LoVo (cell line): ENCODE results near the gene RALGAPA2.

Source experiments
- DNase-seq: peaks from one replicate; pipeline ENCODE4 v3.0.0-alpha.2; 2016; ENCODE audit warnings: low spot score

The RALGAPA2 gene

DNA sequence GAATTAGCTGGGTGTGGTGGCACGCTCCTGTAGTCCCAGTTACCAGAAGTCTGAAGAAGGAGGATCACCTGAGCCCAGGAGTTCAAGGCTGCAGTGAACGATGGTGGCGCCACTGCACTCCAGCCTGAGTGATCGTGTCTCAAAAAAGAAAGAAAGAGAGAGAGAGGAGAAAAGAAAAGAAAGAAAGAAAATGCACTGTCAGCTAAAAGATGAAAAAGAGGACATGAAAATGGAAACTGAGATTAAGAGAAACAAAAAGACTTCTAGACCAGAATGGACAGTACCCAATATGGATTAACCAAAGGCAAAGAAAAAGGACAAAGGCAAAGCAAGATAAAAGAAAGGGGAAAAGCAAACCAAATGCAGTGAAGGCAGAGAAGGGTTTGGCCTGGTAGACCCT, 9.0 kb upstream of the RALGAPA2 start:
- DNase-seq = no peak

DNA sequence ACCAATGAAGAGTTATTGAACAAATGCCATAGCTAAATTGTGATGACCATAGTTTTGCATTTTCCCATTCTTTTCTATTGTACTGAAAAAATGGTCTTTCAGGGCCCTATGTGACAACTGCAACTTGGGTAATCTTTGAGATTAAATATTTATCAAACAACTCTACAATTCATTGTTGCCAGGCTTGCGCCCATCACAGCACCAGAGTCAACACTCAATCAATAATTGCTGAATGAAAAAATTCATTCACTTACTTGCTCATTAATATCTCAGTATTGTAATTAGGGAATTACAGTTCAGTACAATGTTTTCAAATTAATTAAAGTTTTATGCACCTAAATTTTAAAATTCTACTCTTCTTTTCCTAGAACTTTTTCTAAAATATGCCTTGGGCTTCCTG, 7.7 kb upstream of the RALGAPA2 start:
- no peak for DNase-seq

DNA sequence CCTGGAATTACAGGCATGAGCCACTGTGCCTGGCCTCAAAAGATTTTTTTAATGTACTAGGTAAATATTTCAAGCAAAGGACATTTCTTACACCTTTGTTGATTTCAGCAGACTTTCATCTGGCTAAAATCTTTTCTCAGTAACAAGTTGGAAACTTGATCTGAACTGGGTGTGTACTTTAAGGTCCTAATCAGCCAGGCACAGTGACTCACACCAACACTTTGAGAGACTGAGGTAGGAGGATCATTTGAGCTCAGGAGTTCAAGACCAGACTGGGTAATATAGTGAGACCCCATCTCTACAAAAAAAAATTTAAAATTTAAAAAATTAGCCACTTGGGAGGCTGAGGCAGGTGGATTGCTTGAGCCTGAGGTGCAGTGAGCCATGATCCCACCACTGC, 7.0 kb upstream of the RALGAPA2 start:
- DNase-seq = no peak

DNA sequence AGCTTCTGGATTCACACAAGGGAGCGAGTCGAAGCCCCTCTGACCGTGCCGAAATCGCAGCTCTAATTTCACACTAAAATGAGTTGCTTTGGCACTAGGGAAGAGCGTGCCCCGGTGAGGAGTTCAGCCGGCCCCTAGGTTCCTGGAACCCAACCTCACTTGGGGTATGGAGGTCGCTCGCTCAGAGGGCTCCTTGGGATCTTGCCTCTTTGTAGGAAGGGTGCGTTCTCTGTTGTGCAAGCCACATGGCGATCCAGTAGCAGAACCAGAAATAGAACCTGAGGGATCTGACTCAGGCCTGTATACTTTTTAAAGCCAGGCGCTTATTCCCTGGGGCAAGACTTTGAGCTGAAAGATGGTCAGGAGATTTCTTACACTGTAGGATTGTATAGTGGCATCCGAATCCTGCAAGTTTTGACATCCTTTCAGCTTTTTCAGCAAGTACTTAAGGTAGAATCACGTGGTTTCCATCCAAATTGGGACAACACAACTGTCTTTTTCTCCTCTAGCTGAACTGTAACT, 861 bp upstream of the RALGAPA2 start:
- no peak for DNase-seq

DNA sequence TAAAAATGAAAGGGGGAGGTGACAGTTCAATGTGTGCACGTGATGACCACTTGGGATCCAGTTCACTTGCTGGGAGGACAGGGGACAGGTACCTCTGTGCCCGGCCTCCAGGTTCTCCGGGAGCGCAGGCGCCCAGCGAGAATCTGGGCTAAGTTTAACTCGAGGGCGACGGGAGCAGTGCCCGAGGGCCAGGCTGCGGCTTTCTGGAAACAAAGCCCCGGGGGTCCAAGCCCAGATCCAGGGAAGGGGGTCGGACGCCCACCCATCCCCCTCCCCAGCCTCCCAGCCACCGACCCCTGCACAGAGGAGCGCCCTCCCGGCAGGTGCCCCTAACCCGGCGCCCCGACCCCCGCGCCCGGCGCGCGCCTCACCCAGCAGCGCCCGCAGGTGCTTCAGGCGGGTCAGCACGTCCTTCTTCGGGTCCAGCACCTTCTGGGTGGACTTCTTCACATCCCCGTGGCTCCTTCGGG, 405 bp downstream of the RALGAPA2 start:
- DNase-seq = no peak

DNA sequence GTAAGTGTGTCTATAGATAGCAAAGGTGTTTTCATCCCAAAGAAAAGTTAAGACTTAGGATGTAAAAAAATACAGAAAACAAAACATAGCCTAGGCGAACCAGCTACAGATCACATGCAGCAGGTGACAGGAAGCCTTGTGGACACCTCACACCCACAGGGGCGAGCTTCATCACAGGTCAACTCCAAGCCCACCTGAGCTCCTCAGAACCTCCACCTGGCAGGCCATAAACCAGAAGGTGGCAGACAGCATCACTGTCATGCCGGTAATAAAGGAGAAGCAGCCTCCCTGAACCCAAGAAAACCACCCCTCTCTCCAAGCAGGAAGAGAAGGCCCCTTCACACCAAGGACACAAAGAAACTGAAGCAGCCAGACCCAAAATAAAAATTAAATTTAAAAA, 1.0 kb downstream of the RALGAPA2 start:
- peak; percentile 9 for DNase-seq

DNA sequence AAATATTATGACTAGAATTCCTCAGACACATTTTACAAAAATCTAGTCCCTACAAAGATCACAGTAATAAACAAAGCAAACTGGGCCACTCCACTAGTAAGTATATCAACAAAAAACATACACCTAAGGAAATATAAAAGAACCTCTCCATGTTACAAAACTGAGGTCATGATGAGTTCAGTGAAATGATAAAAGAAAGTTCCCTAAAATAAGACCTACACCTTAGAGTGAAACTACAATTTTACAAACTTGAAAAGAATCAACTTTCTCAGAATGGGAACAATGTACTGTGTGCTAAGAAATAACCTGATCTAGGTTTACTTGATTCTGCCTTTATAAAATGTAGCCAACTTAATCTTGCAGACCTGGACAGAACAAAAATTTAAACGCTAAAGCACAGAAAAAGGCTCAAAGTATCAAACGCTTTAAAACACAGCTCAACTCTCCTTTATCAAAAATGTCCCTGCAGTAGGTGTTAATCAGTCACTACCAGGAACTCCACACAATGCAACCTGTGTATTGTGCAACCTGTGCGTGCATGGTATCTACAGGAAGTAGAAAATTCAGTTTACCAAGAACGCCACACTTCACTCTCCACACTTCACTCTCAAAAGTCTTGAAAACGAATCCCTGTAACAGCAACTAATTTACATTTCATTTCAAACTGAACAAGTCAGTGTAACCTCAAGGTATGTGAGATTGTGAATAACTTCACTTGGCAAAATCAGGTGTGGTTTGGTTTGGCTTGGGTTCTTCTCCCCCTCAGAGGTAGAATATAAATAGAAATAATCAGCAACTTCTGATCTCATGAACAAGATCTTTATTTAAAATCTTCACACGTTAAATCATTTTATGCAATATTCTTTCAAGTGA, 1.8 kb downstream of the RALGAPA2 start:
- peak; percentile 53 for DNase-seq

DNA sequence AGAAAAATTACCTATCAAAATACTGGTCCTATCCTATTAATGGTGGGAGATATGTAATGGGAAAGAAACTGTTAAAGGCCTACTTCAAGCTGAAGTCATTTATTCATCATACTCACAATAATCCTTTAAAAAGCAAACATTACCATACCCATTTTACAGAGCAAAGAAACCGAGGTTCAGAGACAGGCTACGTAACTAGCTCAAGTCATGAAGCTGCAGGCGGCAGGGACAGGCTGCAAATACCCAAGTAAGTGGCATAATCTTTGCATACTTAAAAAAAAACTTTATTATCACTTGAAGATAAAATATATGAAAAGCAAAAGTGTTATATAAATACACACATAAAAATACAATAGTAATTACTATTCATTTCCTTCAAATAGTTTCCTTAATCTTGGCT, 2.6 kb downstream of the RALGAPA2 start:
- DNase-seq = no peak

DNA sequence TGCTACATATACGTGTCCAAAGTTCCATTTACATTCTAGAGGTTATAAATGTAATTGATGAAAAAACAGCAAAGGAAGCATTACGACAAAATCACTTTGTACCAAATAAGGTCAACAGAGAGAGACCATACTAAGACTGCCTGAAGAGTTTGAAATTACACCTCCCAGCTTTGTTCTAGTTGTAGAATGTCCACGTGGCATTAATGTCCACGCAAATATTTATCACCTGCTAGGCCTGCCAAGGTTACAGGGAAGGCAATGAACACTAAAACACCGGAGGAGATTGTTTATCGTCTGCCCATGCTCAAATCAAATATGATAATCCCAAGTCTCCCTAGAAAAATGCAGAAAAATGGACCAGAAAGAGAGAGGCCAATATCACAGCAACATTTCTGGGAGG, 6.2 kb downstream of the RALGAPA2 start:
- DNase-seq = no peak

DNA sequence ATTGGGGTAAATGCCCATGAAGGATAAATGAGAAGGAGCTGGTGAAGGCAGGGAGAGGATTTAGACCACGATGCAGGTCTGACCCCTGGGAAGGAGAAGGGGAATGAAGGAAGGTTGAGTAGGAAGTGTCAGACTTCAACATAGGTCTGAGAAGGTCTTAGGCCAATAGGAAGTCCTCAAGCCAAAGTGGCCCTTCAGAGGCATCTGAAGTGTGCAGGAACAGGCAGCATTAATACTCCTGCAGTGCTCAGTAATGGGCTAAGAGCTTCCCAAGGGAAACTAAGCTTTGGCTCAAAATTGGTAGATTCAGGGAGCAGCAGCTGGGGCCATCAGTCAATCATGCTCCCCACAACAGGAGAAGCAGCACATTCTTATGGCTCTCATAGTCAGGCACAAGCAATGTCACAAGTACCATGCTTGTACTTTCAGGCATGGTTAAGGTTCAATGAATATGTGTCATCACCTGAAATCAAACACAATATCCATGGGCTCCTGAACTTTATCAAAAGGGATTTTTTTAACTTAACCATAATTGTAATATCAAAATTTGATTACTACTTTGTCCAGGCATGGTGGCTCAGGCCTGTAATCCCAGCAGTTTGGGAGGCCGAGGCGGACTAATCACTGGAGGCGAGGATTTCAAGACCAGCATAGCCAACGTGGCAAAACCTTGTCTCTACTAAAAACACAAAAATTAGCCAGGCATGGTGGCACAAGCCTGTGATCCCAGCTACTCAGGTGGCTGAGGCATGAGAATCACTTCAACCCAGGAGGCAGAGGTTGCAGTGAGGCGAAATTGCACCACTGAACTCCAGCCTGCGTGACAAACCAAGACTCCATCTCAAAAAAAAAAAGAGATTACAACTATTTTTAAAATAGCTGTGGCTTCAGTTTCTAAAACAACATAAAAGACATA, 9.9 kb downstream of the RALGAPA2 start:
- DNase-seq = no peak

DNA sequence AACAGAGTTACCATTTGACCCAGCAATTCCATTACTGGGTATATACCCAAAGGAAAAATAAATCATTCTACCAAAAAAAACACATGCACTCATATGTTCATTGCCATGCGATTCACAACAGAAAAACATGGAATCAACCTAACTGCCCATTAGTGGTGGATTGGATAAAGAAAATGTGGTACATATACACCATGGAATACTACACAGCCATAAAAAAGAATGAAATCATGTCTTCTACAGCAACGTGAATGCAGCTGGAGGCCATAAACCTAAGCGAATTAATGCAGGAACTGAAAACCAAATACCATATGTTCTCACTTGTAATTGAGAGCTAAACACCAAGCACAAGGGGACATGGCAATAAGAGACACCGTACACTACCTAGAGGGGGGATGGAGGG, 12.5 kb downstream of the RALGAPA2 start:
- DNase-seq = no peak

DNA sequence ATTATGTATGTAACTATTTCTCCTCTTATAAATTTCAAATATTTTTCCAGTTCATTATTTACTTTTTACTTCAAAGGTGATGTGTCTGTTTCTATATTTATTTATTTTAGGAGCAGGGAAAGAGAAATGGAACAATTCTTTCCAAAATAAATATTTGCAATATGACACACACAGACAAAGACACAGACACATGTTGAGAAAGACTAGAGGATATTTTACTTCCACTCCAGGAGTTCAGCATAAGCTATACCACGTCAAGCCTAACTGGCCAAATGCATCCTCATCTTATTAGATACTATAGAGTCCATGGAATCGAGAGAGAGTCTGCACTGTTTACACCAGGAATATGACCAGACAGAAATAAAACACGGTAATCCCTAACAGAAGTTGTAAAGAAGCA, 13.3 kb downstream of the RALGAPA2 start:
- DNase-seq = no peak

DNA sequence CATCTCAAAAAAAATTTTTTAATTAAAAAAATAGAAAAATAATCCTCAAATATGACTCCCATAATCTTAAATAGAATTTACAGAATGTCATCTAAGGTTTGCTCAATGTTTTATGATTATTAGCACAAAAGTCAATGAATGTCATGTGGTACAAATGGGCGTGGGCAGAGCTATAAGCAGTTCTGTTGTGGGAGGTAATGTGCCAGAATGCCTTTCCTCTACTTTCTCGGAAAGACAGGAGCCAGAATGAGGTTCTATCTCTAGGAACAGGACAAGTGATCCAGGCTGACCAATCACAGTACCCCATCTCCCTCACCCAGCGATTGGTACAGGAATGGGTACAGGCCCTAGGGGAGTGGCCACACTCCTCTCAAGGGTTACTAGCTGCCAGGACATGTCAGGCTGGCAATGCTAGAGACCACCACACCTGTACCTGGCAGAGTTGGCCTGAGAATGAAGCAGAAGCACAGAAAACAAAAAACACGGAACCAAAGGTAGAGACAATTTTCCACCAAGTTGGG, 15.1 kb downstream of the RALGAPA2 start:
- no peak for DNase-seq

DNA sequence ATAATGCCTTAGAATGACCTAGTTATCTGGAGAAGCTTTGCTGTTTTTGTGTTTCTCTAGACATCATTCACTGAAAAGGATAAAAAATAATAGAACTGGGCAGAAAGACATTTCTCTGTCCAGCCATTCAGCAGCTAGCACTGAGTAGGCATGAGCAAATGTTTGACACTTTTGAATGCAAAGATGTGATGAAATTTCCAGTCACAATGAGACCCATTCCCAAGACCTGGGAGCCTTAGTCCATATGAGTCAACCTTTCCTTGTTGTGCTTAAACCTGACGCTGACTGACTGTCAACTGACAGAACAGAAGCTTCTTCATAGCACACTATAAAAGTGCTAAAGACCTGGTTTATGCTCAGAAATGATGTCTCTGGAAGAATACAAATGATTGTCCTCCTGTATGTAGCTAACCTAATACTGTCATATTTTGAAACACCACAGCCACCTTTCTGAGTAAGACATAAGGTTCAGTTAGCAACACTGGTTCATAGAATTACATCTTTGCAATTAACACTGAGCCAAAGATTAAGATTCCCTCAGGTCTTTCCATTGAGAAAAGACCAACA, 17.1 kb downstream of the RALGAPA2 start:
- DNase-seq = no peak

DNA sequence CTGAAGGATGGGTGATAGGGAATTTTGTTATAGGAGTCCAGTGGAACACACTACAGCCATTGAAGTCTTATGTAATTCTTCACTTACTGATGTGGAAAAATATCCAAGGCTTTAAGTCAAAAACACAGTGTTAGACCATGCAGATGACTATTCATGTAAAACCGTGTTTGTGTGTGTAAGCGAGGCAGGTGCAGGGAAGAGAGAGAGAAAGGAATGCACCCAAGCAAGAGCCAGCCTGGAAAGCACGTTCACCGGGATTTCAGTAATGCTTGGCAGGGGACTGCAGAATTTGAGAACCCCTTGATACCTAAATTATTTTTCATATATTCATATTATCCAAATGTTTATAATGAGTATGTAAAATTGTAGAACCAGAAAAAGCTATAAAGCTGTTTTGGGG, 17.9 kb downstream of the RALGAPA2 start:
- no peak for DNase-seq

DNA sequence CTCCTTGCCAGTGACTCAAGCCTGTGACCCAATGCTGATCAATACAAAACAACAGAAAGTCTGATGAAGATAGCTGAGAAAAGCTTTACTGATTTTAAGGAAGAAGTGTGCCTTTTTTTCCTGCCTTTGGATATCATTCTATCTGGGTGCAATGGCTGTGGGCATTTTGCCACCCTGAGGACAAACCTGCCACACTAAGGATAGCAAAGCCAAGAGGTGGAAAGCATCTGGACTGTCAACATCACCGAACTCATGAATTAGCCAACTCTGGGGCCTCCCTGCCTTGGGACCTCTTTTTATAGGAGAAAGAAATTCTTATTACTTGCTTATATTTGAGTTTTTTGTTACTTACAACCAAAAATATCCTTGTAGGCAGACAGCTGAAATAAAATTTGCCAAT, 19.9 kb downstream of the RALGAPA2 start:
- no peak for DNase-seq

DNA sequence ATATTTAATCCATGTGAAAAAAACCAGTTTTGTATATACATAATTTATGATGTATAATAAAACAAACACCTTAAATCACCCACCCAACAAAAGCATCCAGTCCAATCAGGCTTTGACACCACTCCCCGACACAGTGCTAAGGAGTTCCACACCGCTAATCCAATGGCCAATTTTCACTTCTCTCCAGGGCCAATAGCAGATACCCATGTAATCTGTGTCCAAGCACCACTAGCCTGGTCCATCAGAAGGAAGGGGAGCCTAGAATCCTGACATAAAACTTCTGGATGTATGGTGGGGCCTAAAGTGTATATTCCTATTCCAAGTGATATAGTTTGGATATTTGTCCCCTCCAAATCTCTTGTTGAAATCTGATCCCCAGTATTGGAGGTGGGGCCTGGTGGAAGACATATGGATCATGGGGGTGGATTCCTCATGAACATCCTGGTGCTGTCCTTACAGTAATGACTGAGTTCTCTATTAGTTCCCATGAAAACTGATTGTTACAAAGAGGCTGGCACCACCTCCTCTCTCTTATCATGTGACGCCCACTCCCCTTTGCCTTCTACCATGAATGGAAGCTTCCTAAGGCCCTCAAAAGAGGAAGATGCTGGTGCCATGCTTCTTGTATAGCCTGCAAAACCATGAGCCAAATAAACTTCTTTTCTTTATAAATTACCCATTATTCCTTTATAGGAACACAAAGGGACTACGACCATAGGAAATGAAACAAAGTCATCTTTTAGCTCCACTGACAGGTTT, 20.8 kb downstream of the RALGAPA2 start:
- no peak for DNase-seq

DNA sequence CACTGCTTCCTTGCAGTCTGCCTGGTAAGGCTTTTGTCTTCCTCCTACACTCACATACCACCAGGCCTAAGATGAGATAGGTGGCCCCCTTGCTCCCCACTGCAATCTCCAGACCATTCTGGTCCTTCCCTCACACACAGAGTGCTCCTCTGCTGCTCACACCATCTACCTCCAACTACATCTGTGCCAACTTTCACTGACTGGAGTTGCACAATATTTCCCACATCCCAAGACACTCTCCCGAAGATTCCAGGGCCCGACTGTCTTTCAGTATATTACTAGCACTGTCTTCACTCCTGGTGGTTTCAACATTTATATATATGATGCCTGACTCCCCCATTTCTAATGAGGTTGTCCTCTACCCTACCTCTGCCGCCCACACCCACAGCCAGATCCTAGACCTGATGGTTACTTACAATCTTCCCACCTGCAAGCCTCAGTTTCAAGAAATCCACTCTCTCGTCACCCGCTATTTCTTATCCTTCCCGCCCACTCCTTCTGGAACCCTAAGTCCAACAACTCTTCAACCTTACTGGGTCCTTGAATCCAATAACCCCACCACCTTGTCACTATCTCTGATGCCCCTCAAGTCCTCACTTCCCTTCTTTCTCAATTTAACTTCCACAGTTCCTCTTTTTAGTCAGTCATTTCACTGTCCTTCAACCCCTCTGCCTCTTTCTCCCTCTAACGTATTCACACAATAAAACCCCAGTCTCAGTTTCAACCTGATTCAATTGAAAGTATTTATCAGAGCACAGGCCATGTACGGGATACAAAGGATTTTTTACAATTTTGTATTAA, 21.6 kb downstream of the RALGAPA2 start:
- no peak for DNase-seq

DNA sequence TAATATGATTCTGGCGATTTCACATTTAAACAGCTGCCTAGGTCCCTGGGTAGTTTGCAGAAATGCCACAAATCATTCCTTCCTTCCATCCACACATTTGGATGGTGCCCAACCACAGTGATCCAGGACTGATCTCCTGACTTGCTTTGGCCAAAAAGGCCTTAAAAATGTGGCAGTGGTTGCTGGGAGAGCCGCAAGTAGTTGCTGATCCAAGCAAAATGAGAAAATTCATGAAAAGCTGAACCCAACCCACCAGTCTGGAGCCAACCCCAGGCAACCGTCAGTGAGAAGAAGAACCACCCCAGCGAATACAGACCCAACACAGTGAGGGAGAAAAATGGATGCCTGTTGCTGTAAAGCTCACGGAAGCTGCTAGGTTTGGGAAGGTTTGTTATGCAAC, 25.1 kb downstream of the RALGAPA2 start:
- no peak for DNase-seq

DNA sequence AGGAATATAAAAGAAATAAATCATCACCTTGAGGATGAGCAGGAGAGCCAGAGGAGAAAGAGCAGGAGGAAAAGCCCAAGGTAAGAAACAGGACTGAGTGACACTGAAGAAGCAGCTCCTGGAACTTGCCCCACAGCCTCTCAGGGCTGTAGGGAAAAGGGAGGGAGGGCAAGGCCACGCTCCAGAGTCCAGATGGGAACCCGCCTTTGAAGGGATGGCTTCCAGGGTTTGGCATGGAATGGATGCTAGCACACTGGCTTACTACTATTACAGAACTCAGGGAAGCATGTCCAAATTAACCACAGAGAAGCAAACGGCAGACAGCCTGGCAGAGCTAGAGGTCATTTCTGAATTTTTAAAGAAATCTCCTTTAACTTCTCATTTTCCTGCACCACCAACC, 26.8 kb downstream of the RALGAPA2 start:
- no peak for DNase-seq
